NT2/D1 (cell line): ENCODE measurements around the gene TAF11L13.
"Not testable (repeated sequence)": the region's sequence is repeated elsewhere in the genome, so short reads cannot be mapped to it uniquely, and the experiment has no call there.

Experiments used
- SUZ12 ChIP-seq: IDR thresholded peaks from 2 replicates; pipeline ENCODE4 v1.6.1; 2011; ENCODE audit not compliant: insufficient read length, insufficient read depth; ENCODE audit errors: extremely low read depth
- YY1 ChIP-seq: IDR thresholded peaks from 2 replicates; pipeline ENCODE4 v1.6.1; 2011; ENCODE audit not compliant: insufficient read length, insufficient read depth
- ZNF274 ChIP-seq: IDR thresholded peaks from 2 replicates; pipeline ENCODE4 v1.6.1; 2011; ENCODE audit warnings: mild to moderate bottlenecking, low read depth, low read length

DNA sequence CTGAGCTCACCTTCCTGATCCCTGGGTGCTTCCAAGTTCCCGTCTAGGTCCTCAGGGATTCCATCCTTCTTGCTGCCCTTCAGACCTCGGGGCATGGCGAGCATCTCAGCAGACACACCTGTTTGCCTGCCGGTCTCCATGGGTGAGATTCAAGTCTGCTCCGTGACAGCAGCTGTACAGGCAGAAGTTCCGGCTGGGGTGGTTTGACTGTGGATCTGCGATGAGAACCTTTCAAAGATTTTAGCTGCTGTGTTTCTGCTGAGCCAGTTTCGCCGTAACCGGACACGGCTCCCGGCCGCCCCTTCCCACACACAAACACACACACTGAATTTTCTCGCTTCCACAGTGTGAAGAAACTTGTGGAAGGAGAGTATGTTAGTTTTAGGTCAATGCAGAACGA lies 37.6 kb upstream of the TAF11L13 start, which contains the start of gene TAF11L9:
- not testable (repeated sequence) for TF ChIP-seq SUZ12, ZNF274, YY1
